ENCODE data around the gene UBR4.
A peak's percentile ranks its signal among the peaks of the same experiment; 100 is the strongest.

- no peak for TF ChIP-seq POLR2A (IDR thresholded peaks at IDR 0.05; ENCODE audit: low read depth)
- TF ChIP-seq CTCF (IDR thresholded peaks at IDR 0.05): peak in 1 of 3 experiments; percentile 19
- no peak for TF ChIP-seq EP300 (IDR thresholded peaks at IDR 0.05)
These were observed 96.4 kb downstream of the UBR4 start for GRCh38 chr1:19113697-19114092.

All from esophagus muscularis mucosa (tissue), 4 donors.